ENCODE data around the gene MSN.

DNA sequence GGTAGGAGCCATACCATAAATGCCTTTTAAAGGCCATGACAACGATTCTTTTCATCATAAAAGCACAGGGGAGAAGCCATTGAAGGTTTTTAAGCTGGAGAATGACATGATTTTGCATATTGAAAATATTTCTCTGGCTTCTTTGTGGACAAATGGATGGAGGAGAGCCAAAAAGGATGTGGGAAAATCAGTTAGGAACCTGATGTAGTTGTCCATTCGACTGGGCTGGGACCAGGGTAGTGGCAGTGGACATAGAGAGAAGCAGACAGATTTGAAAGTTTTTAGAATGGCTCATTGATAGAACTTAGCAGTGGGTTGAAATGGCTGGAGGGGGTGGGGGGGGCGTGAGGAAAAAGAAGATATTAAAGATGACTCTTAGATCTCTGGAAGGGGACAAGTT is 19.7 kb upstream of the MSN start:
- no peak for TF ChIP-seq POLR2A (IDR thresholded peaks at IDR 0.05; ENCODE audit: low read length)
- TF ChIP-seq GATA1 (IDR thresholded peaks at IDR 0.05; ENCODE audit: low read depth, low read length) = no peak
